ENCODE data around the gene CCDC92. TPM values are rescaled to one million over a fixed set of nuclear protein-coding genes. Genes with fewer than 3 reads are reported as not detected.

The CCDC92 gene
- total RNA-seq, 2 experiments from 2014 or later = 7.3 to 8.7 TPM

DNA sequence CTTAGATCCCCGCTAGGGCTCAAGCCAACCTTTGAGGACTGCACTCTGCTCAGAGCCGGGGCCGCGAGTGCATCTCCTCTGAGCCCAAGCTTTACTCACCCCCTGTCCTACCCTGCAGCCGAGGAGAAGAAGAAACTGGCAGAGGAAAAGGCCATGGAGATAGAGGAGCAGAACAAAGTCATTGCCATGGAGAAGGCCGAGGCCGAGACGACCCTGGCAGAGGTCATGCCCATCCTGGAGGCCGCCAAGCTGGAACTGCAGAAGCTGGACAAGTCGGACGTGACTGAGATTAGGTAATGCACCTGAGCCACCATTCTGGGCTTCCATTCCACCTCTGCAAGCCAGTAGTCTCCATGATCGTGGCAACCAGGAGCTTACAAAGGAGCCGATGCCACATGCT, 69.8 kb downstream of the CCDC92 start:
- CTCF ChIA-PET = interaction anchor here (3.9 kb wide), 1 partner anchor 82 kb away, joined by 29 read pairs; no protein-coding TSS in a partner anchor
- POLR2A ChIA-PET = no interaction called here

DNA sequence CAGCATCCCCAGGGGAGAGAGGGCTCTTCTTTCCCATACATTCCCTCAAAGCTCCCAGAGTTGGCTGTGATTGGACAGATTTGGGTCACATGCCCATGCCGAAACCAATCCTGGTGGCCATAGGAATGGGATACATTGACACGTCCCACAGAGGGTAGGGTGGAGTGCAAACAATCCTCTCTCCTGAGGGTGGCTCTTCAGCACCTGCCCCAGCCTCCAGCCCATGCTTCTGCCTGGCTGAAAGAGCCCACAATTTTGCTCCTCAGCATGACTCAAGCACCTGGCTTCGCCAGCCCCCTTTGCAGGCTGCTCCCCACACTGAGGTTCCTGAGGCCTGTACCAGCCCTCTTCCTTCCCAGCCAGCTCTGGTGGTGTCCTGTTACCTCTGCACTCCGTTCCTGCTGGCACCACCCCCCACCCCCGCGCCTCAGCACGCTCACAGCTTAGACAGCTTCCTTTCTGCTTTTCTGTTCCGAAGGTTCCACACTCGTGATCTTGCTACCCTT, 71.7 kb downstream of the CCDC92 start:
- ChIA-PET CTCF (interaction anchor here (1.8 kb wide), 1 partner anchor 131 kb away, joined by 4 read pairs; no protein-coding TSS in a partner anchor), POLR2A (no interaction called here)

DNA sequence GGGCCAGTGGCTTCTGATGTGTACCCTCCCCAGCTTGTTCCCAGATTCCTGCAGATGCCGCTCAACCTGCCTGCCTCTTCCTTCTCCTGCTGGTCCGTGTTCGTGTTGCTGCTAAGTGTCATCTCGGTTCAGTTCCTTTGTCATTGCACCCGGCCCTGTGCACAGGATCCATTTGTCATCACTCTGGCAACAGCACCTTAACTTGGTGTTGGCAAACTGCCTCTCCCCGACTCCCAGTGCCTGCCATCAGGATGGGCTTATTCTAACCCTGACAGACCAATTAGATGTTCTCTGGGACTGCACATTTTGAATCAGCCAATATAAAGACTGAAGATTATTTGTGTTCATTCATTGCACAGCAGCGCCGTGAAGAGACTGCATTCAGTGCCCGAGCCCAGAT, 73.3 kb downstream of the CCDC92 start:
- POLR2A ChIA-PET = no interaction called here

DNA sequence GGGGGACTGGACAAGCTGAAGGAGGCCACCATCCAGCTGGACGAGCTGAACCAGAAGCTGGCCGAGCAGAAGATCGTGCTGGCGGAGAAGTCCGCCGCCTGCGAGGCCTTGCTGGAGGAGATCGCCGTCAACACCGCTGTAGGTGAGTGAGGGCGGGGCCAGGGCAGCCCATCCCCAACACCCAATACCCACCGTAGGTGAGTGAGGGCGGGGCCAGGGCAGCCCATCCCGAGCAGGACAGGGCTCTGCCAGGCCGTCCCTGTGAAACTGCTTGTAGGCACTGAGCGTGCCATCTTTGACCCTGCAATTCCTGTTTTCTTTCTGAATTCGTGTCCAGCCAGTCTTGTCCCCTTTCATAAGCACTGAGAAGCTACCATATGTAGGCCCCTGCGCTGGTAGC, 74.0 kb downstream of the CCDC92 start:
- ChIA-PET POLR2A (no interaction called here), CTCF (no interaction called here)

More for the DNA sequence above, 73.3 kb downstream of the CCDC92 start:
- CTCF ChIA-PET = interaction anchor here (1.0 to 1.8 kb wide), 2 partner anchors 85 to 133 kb away, joined by 4 read pairs; no protein-coding TSS in a partner anchor

DNA sequence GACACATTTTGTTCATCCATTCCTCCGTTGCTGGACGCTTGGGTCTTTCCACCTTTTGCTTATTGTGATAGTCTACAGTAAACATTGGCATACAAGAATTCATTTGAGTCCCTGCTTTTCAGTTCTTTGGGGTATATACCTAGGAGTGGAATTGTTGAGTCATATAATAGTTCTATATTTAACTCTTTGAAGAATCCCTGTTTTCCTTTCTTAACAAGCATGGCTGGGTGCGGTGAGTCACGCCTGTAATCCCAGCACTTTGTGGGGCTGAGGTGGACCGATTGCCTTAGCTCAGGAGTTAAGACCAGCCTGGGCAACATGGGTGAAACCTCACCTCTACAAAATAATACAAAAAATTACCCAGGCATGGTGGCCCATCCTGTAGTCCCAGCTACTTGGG, 75.4 kb downstream of the CCDC92 start:
- ChIA-PET POLR2A (no interaction called here), CTCF (no interaction called here)

DNA sequence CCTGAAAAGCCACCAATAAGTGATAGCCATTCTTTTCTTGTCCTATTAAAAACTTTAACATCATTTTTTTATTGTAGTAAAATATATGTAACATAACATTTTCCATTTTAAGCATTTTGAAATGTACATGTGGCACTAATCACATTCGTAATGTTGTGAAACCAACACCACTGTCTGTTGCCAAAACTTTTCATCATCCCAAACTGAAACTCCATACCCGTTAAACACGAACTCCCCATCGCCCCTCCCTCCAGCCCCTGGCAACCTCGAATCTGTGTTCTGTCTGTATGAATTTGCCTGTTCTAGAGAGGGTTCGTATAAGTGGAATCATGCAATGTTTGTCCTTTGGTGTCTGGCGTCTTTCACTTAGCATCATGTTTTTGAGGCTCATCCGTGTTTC, 75.9 kb downstream of the CCDC92 start:
- POLR2A ChIA-PET = no interaction called here
- CTCF ChIA-PET = no interaction called here

DNA sequence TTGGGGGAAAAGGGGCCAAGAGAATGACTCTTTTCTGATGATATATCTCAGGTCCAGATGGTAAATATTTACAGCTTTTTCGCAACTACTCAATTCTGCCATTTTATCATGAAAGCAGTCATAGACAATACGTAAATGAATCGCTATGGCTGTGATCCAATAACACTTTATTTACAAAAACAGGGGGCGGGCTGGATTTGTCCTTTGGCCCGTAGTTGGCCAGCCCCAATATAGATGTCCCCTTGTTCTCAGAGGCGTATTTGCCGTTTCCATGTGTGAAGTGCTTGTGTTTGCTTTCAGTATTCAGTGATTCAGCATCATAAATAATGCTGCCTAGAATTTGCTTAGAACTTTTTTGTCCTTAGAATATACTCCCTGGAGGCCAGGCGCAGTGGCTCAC, 77.2 kb downstream of the CCDC92 start:
- ChIA-PET CTCF (no interaction called here), POLR2A (no interaction called here)

DNA sequence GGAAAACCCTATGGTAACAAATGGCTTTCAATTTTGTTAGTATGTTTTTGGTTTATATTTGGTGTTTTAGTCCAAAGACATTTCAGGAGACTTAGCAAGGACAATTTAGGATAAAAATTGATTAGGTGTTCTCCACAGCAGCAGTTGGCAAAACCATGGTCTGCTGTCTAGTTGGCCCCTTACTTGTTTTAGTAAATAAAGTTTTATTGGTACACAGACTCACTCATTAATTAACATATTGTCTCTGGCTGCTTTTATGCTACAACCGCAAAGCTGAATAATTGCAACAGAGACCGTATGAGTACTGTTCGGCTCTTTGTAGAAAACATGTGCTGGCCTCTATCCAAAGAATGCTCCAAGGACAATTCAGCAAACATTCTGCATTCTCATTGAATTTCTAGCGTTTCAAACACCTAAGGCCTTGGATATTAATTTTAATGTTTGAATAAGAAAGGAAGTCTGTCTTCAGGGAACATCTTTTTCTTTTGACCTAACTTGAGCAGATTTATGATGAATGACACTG, 77.7 kb downstream of the CCDC92 start:
- ChIA-PET CTCF (no interaction called here), POLR2A (no interaction called here)

DNA sequence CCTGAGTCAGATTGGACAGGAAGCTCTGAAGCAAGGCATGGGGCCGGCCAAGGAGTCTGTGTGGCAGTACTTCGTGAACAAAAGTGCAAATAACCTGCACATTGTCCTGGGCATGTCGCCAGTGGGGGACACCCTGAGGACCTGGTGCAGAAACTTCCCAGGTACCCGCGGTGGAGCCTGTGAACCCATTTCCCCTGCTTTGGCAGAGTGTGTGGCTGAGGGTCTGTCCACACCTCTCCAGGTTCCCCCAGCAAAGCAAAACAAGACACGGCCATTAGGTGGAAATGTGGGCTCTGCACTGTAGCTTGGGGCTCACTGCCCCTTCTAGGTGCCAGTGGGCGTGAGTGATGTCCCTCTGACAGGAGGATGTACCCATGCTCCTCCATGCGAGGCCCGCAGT, 79.4 kb downstream of the CCDC92 start:
- ChIA-PET POLR2A (no interaction called here), CTCF (interaction anchor here (0.7 to 1.3 kb wide), 2 partner anchors 12 to 668 kb away, joined by 4 read pairs; no protein-coding TSS in a partner anchor)

DNA sequence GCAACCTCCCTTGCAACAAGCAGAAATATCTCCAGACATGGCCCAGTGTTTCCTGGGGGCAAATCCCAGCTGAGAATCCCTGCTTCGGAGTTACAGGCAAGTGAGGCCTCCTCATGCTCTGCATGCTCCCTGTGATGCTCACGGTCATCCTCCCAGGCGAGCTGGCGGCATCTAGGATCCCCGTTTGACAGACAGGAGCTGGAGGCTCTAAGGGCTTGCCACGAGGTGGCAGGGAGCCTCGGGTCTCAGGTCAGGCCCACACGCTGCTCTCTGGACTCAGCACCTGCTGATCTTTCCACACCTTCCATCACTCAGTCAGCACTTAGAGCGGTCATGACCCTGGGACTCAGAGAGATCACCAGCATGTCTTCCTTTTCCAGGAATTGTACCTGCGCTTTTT, 79.8 kb downstream of the CCDC92 start:
- CTCF ChIA-PET = interaction anchor here (1.3 kb wide), 1 partner anchor 13 kb away, joined by 4 read pairs; no protein-coding TSS in a partner anchor

DNA sequence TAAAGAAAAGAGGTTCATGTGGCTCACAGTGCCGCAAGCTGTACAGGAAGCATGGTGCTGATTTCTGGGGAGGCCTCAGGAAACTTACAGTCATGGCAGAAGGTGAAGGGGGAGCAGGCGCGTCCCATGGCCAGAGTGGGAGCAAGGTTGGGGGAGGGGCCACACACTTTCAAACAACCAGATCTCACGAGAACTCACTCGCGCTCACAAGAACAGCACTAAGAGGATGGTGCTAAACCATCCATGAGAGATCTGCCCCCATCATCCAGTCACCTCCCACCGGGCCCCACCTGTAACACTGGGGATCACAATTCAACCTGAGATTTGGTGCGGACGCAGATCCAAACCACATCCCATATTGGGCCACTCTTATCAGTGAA, 80.5 kb downstream of the CCDC92 start:
- POLR2A ChIA-PET = no interaction called here

More for the DNA sequence above, 79.8 kb downstream of the CCDC92 start:
- POLR2A ChIA-PET = no interaction called here

DNA sequence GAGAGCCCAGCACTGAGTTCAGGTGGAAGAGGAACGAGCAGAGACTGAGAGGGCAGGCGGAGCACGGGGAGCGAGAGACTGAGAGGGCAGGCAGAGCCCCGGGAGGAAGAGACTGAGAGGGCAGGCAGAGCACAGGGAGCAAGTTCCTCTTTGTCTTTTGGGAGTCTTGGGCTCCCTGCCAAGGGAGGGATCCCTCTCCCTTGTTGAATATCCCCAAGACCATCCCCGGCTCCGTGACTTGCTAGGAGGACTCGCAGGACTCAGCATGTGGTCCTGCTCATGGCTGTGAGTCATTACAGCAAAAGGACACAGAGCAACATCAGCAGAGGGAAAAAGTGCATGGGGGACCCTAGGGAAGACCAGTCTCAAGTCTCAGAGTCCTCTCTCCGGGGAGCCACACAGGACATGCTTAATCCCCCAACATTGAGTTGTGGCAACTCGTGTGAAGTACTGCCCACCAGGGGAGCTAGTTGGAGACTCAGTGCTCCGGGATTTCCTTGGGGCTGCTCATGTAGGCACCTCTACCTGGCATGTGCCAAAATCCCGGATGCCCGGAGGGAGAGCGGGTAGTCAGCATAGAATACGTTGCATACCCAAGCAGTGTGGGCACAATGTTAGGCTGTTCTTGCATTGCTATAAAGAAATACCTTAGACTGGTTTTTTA, 81.0 kb downstream of the CCDC92 start:
- POLR2A ChIA-PET = no interaction called here
- CTCF ChIA-PET = no interaction called here

More for the DNA sequence above, 80.5 kb downstream of the CCDC92 start:
- CTCF ChIA-PET = no interaction called here

DNA sequence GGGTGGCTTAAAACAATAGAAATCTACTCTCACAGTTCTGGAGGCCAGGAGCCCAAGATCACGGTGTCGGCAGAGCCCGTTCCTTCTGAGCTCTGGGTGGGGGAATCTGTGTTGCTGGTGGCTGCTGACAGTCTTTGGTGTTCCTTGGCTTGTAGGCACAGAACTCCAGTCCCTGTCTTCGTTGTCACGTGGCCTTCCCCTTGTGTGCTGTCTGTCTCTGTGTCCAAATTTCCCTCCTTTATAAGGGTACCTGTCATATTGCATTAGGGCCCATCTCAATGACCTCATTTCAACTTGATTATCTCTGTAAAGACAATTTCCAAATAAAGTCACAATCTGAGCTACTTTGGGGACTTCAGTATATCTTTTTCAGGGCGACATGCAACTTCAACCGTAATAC, 81.6 kb downstream of the CCDC92 start:
- ChIA-PET CTCF (no interaction called here), POLR2A (no interaction called here)

DNA sequence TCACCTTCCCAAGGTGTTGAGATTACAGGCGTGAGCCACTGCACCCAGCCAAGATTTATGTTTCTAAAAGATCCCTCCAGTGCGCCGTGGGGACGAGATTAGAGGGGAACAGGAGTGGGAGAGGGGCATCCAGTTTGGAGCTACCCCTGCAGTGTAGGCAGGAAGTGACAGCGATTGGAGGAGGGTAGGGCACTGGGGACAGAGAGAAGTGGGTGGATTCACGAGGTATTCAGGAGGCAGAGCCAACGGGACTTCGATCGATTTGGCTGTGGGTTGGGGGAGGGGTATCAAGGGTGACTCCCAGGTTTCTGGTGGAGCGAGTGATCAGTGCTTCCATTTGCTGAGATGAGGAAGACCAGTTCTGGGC, 82.1 kb downstream of the CCDC92 start:
- ChIA-PET POLR2A (no interaction called here), CTCF (no interaction called here)

DNA sequence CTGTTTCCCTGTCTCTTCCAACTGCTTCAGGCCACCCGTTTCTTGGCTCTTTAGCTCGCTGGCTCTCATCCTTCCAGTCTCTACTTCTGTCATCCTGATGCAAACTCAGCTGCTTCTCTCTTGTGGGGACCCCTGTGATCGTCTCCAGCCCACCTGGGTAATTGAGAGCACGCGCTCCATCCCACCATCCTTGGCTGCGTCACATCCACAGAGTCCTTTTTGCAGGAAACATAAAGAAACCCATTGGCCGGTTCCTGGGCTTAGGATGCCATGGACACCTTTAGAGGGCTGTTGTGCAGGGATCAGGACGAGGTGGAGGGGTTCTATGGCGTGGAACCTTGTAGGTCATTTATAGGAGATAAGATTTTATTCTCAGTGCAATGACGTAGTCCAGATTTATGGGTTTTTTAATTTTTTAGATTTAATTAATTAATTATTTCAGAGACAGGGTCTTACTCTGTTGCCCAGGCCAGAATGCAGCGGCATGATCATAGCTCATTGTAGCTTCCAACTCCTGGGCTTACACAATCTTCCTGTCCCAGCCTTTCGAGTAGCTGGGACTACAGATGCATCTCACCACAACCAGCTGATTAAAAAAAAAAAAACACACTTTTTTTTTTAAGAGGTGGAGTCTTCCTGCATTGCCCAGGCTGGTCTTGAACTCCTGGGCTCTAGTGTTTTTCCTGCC, 82.6 kb downstream of the CCDC92 start:
- CTCF ChIA-PET = no interaction called here
- POLR2A ChIA-PET = no interaction called here

DNA sequence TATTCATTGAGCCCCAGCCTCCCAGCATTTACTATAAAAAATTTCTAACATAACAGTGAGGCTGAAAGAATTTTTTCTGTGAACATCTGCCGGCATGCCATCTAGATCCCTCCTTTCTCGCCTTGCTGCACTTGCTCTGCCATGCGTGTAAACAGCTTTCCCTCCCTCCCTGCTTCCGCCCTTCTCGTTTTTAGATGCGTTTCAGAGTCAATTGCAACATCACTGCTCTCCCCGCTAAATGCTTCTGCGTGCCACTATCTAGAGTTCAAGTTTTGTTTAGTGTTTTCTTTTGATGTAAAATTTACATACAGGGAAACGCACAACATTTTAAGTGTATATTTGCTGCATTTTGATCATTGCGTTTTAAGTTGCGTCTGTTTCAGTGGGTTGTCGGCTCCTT, 83.6 kb downstream of the CCDC92 start:
- CTCF ChIA-PET = no interaction called here
- POLR2A ChIA-PET = no interaction called here

DNA sequence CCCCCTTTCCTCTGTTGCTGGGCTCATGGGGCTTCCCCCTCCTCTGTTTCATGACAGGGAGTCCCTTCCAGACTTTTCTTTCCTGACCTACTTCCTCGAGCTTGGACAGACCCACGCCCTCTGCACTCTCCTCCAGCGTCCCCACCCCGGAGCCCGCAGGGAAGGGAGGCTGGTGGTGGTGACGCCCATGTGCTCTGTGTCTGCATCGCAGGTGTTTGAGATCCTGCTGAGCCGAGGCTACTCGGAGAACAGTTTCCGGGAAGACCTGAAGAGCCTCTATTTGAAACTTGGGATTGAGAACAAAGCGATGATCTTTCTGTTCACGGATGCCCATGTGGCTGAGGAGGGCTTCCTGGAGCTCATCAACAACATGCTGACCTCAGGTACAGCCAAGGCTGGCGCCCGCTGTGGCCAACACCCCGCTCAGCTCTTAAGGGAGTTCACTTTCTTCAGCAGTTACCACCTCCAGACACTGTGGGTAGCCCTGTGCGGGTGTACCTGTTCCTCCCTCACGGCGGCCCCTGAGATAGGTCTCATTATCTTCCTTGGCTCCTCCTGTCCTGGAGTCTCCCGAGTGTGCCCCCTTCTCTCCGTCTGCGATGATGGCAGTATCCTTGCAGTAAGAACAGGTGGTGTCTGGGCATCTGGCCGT, 85.6 kb downstream of the CCDC92 start:
- POLR2A ChIA-PET = no interaction called here
- CTCF ChIA-PET = no interaction called here

DNA sequence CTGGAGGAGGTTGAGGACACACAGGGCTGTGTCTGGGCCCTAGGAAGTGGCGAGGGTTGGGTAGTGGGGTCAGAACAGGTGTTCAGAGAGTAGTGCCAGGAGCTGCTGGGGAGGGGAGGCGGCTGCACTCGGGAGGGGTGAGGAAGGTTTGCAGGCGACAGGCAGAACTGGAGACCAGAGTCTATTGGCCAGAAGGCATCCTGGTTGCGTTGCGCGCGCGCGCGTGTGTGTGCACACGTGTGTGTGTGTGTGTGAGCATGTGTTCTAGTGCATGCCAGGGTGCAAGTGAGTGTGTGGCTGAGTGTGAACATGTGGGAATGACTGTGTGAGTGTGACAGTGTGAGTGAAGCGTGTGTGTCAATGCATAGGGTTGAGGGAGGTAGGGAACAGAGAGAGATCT, 86.4 kb downstream of the CCDC92 start:
- ChIA-PET POLR2A (no interaction called here), CTCF (no interaction called here)
